K562 (cell line): ENCODE data around the gene COQ4. TPM values are rescaled to one million over a fixed set of nuclear protein-coding genes. Genes with fewer than 3 reads are reported as not detected.

Experiments
- GTF2E2 ChIP-seq: fragments of 200-800 bp; sonication (Bioruptor generic); IDR thresholded peaks from 2 replicates; pipeline ENCODE4 v1.6.1; 2016; ENCODE audit warnings: missing genetic modification characterization, missing compliant biosample characterization
- MYNN ChIP-seq, 2 experiments: sonication (generic); formaldehyde crosslinking in 1 of 2; IDR thresholded peaks; 2 replicates each; pipeline versions ENCODE4 v1.5.0 to v1.6.1; 2016 to 2020; ENCODE audit warnings: antibody characterized with exemption in 1 of 2, missing genetic modification reagents in 1 of 2
- NFXL1 ChIP-seq: fragments of 450-650 bp; formaldehyde crosslinking; IDR thresholded peaks from 2 replicates; pipeline ENCODE4 v1.4.0; 2021; ENCODE audit warnings: mild to moderate bottlenecking
- RAD51 ChIP-seq: fragments of 450-650 bp; IDR thresholded peaks from 2 replicates; pipeline ENCODE4 v1.7.1; 2016; ENCODE audit warnings: low read depth, mild to moderate bottlenecking, borderline replicate concordance
- SIN3A ChIP-seq, 2 experiments: fragments of 150-350 bp in 1 of 2; IDR thresholded peaks; 2 replicates each; pipeline ENCODE4 v1.6.1; 2011 to 2016; ENCODE audit warnings: borderline replicate concordance in 2 of 2, low read depth in 2 of 2, low read length in 2 of 2, mild to moderate bottlenecking in 2 of 2, moderate library complexity in 2 of 2; ENCODE audit not compliant: control insufficient read depth in 1 of 2
- SP1 ChIP-seq: sonication (generic); formaldehyde crosslinking; IDR thresholded peaks from 2 replicates; pipeline ENCODE4 v1.8.1; 2022; ENCODE audit warnings: mild to moderate bottlenecking, missing genetic modification reagents
- TFE3 ChIP-seq: fragments of 450-650 bp; formaldehyde crosslinking; IDR thresholded peaks from 2 replicates; pipeline ENCODE4 v1.4.0; 2020; ENCODE audit warnings: mild to moderate bottlenecking, mixed read lengths
- WHSC1 ChIP-seq: IDR thresholded peaks from one replicate; pipeline ENCODE4 v1.6.1; 2012; ENCODE audit warnings: low read length, control low read depth, inconsistent platforms
- ZNF212 ChIP-seq: fragments of 450-650 bp; formaldehyde crosslinking; IDR thresholded peaks from 2 replicates; pipeline ENCODE4 v1.4.0; 2020; ENCODE audit warnings: mild to moderate bottlenecking
- ZNF740 ChIP-seq, 3 experiments: fragments of 200-800 bp in 1 of 3; sonication (Bioruptor generic) in 1 of 3; sonication (generic) in 1 of 3; formaldehyde crosslinking in 1 of 3; IDR thresholded peaks; 2 replicates each; pipeline versions ENCODE4 v1.6.1 to v1.8.0; 2016 to 2022; ENCODE audit warnings: mild to moderate bottlenecking in 2 of 3, missing compliant biosample characterization in 2 of 3, missing genetic modification characterization in 2 of 3, missing genetic modification reagents in 1 of 3
- polyA plus RNA-seq, 8 experiments: library from polyadenylated mRNA; depleted of rRNA in 4 of 8; stranded (reverse) in 5 of 8; unstranded in 3 of 8; fragments of >200 nt; fragmentation: Nextera tagmentation in 2 of 8; fragmentation: Illumina TruSeq in 1 of 8; extraction: Ambion mirVana in 2 of 8; extraction: Trizol in 1 of 8; gene quantifications; 2 replicates each; pipeline versions ENCODE4 v1.2.1 to v1.2.3, GENCODE V29; 2011 to 2014; ENCODE audit warnings: inconsistent platforms in 1 of 8, missing spikeins in 1 of 8
- total RNA-seq, 7 experiments: library from RNA; depleted of rRNA in 6 of 7; stranded (reverse); fragments of >200 nt in 6 of 7; fragmentation: Illumina TruSeq in 2 of 7; extraction: Trizol in 2 of 7; gene quantifications; 2 replicates each; pipeline versions ENCODE4 v1.2.1 to v1.2.3, GENCODE V29; 2011 to 2021; ENCODE audit warnings: low replicate concordance in 1 of 7
- TF ChIP-seq, protein P1 (sequence below), 2 experiments: fragments of 450-650 bp; IDR thresholded peaks; 2 replicates each; pipeline ENCODE4 v1.6.1; 2018; ENCODE audit warnings: mild to moderate bottlenecking in 2 of 2, low read depth in 1 of 2; ENCODE audit not compliant: partially characterized antibody in 2 of 2
- TF ChIP-seq, protein P2 (sequence below): fragments of 450-650 bp; formaldehyde crosslinking; conservative IDR thresholded peaks from 2 replicates; pipeline ENCODE4 v1.4.0; 2022; ENCODE audit warnings: mild to moderate bottlenecking, missing genetic modification characterization

COQ4 gene
- total and polyA plus RNA-seq, 9 of the 15 experiments (the other 6 are each of a cell fraction or from before 2014, with no cell fraction given): 9.1 to 135 (median 67.2) TPM

- TF ChIP-seq, protein P1, sequence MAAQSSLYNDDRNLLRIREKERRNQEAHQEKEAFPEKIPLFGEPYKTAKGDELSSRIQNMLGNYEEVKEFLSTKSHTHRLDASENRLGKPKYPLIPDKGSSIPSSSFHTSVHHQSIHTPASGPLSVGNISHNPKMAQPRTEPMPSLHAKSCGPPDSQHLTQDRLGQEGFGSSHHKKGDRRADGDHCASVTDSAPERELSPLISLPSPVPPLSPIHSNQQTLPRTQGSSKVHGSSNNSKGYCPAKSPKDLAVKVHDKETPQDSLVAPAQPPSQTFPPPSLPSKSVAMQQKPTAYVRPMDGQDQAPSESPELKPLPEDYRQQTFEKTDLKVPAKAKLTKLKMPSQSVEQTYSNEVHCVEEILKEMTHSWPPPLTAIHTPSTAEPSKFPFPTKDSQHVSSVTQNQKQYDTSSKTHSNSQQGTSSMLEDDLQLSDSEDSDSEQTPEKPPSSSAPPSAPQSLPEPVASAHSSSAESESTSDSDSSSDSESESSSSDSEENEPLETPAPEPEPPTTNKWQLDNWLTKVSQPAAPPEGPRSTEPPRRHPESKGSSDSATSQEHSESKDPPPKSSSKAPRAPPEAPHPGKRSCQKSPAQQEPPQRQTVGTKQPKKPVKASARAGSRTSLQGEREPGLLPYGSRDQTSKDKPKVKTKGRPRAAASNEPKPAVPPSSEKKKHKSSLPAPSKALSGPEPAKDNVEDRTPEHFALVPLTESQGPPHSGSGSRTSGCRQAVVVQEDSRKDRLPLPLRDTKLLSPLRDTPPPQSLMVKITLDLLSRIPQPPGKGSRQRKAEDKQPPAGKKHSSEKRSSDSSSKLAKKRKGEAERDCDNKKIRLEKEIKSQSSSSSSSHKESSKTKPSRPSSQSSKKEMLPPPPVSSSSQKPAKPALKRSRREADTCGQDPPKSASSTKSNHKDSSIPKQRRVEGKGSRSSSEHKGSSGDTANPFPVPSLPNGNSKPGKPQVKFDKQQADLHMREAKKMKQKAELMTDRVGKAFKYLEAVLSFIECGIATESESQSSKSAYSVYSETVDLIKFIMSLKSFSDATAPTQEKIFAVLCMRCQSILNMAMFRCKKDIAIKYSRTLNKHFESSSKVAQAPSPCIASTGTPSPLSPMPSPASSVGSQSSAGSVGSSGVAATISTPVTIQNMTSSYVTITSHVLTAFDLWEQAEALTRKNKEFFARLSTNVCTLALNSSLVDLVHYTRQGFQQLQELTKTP (IDR thresholded peaks at IDR 0.05; ENCODE audit: low read depth in 1 of 2, partially characterized antibody in 2 of 2): peak in 1 of 2 experiments; percentile 36
- TF ChIP-seq SIN3A (IDR thresholded peaks at IDR 0.05; ENCODE audit: borderline replicate concordance in 2 of 2, control insufficient read depth in 1 of 2, low read depth in 2 of 2, low read length in 2 of 2) (peak; percentile 82 to 98), RAD51 (no peak), ZNF212 (CRISPR knock-in tag) (no peak), ZNF740 (CRISPR knock-in tag; IDR thresholded peaks at IDR 0.05) (no peak), ZNF740 (tag; IDR thresholded peaks at IDR 0.05) (peak in 1 of 2 experiments; percentile 43; a peak in 1 of 4 replicates), NFXL1 (CRISPR knock-in tag) (no peak), TFE3 (CRISPR knock-in tag) (no peak), MYNN (IDR thresholded peaks at IDR 0.05) (no peak), MYNN (CRISPR knock-in tag; IDR thresholded peaks at IDR 0.05) (no peak), WHSC1 (no peak), SP1 (CRISPR knock-in tag) (peak; percentile 56; the same call in 1 of the 2 replicates), GTF2E2 (tag) (peak; percentile 64; the same call in 1 of the 2 replicates)
- TF ChIP-seq, protein P2, sequence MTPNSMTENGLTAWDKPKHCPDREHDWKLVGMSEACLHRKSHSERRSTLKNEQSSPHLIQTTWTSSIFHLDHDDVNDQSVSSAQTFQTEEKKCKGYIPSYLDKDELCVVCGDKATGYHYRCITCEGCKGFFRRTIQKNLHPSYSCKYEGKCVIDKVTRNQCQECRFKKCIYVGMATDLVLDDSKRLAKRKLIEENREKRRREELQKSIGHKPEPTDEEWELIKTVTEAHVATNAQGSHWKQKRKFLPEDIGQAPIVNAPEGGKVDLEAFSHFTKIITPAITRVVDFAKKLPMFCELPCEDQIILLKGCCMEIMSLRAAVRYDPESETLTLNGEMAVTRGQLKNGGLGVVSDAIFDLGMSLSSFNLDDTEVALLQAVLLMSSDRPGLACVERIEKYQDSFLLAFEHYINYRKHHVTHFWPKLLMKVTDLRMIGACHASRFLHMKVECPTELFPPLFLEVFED (CRISPR knock-in tag): no peak
Observed at GRCh38 chr9:128370752-128371629, 48.4 kb downstream of the COQ4 start, which contains the start of gene URM1 (continued).
